Ishikawa (cell line): ENCODE data around the gene EIF4H.

Source experiments
- CREB1 ChIP-seq: IDR thresholded peaks from 2 replicates; pipeline ENCODE4 v1.6.1; 2012; ENCODE audit warnings: low read depth
- EGR1 ChIP-seq: IDR thresholded peaks from 2 replicates; pipeline ENCODE4 v1.6.1; 2012
- EP300 ChIP-seq: IDR thresholded peaks from 2 replicates; pipeline ENCODE4 v1.6.1; 2012; ENCODE audit warnings: borderline replicate concordance
- FOXM1 ChIP-seq: IDR thresholded peaks from 2 replicates; pipeline ENCODE4 v1.6.1; 2012; ENCODE audit warnings: low read depth, borderline replicate concordance
- TAF1 ChIP-seq: IDR thresholded peaks from 2 replicates; pipeline ENCODE4 v1.6.1; 2012; ENCODE audit warnings: low read depth, mild to moderate bottlenecking
- TCF12 ChIP-seq: IDR thresholded peaks from 2 replicates; pipeline ENCODE4 v1.6.1; 2012; ENCODE audit warnings: low read depth
- TF ChIP-seq, protein P1 (sequence below): IDR thresholded peaks from 2 replicates; pipeline ENCODE4 v1.6.1; 2012; ENCODE audit warnings: low read depth, mild to moderate bottlenecking
- TF ChIP-seq, protein P2 (sequence below): IDR thresholded peaks from 2 replicates; pipeline ENCODE4 v1.6.1; 2012

DNA sequence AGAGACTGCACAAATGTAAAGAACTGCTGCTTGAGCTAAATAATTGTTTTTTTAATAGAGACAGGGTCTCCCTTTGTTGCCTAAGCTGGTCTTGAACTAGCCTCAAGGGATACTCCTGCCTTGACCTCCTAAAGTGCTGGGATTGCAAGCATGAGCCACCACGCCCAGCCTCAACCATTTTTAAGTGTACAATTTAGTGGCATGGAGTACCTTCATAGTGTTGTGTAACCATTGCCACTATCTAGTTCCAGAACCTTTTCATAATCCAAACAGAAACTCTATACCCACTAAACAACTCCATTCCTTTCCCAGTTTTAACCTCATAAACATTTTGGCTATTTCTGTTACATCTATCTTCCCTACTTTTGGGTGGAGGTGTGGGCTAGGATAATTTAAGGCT is 6.7 kb downstream of the EIF4H start:
- TF ChIP-seq, protein P1, sequence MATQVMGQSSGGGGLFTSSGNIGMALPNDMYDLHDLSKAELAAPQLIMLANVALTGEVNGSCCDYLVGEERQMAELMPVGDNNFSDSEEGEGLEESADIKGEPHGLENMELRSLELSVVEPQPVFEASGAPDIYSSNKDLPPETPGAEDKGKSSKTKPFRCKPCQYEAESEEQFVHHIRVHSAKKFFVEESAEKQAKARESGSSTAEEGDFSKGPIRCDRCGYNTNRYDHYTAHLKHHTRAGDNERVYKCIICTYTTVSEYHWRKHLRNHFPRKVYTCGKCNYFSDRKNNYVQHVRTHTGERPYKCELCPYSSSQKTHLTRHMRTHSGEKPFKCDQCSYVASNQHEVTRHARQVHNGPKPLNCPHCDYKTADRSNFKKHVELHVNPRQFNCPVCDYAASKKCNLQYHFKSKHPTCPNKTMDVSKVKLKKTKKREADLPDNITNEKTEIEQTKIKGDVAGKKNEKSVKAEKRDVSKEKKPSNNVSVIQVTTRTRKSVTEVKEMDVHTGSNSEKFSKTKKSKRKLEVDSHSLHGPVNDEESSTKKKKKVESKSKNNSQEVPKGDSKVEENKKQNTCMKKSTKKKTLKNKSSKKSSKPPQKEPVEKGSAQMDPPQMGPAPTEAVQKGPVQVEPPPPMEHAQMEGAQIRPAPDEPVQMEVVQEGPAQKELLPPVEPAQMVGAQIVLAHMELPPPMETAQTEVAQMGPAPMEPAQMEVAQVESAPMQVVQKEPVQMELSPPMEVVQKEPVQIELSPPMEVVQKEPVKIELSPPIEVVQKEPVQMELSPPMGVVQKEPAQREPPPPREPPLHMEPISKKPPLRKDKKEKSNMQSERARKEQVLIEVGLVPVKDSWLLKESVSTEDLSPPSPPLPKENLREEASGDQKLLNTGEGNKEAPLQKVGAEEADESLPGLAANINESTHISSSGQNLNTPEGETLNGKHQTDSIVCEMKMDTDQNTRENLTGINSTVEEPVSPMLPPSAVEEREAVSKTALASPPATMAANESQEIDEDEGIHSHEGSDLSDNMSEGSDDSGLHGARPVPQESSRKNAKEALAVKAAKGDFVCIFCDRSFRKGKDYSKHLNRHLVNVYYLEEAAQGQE: no peak
- no peak for TF ChIP-seq EGR1
- TF ChIP-seq, protein P2, sequence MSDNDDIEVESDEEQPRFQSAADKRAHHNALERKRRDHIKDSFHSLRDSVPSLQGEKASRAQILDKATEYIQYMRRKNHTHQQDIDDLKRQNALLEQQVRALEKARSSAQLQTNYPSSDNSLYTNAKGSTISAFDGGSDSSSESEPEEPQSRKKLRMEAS: no peak
- no peak for TF ChIP-seq CREB1
- TF ChIP-seq TAF1: no peak
- no peak for TF ChIP-seq TCF12
- no peak for TF ChIP-seq FOXM1
- TF ChIP-seq EP300: no peak
